ENCODE data around the gene CCR3. TPM values are rescaled to one million over a fixed set of nuclear protein-coding genes. Genes with fewer than 3 reads are reported as not detected.
A peak's percentile ranks its signal among the peaks of the same experiment; 100 is the strongest.

CCR3 gene
- total RNA-seq, 2 donors from 2014 or later = not detected

DNA sequence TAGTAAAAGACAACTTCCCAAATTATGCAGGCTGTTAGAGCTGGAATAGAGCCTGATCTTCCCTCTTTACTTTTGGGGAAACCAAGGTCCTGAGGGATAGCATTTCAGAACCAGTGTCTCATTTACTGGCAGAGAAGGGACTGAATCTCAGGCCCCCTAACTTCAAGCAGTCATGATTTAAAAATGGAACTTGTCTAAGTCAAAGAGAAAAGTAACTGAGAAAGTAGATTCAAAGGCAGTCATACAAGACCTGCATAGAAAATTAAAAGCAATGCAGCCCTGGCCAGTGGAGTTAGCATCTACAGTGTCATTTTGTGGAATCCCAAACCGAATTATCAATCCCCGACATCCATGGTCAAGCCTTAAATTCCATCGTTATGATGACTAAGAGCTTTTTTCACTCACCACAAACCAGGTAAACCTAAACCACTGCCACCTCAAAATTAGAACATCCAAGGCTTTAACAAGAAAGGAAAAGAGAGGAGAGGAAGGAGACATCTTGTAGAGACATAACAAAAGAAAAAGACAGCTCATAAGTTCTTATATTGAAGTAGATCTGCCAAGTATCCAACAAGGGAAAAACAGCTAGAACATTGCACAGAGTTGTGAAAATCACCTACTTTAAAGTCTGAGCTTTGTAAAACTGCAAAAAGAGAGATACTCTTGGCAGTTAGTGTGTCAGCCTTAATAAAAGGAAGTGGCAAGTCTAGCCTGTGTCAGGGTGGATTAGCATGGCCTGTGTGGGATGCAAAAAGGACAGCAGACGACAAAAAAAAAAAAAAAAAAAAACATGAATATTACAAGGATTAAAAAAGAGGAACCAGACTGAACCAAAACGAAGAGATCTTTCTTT lies 57.6 kb downstream of the CCR3 start:
- no peak for DNase-seq (ENCODE audit: low spot score in 2 of 2)

DNA sequence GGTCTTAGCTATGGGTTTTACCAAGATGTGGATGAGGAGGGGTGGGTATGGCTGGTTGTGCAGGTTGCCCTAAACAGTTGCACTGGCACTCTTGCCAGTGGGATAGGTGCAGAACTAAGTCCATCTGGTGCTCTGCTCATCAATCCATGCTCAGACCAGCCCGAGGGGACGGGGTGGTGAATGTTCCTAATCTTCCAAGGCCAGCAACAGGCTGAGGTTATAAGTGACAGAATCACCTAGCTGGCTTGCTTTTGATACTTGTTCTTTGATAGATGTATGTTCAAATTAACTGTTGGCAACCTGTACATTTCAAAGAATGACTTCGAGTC lies 58.2 kb downstream of the CCR3 start:
- no peak for ATAC-seq
- peaks cover 0 to 4% of the 10 kb centered on the region in 2 donors for H3K9me3 Mint-ChIP-seq
- peak overlapping the region in 1 of 2 donors; percentile 87 for H3K27ac Mint-ChIP-seq
- H3K36me3 Mint-ChIP-seq = no peaks in the 10 kb centered on the region
- no peak for DNase-seq (ENCODE audit: low spot score in 2 of 2)

More for the DNA sequence above, 57.6 kb downstream of the CCR3 start:
- H3K9me3 Mint-ChIP-seq = peaks cover 0 to 4% of the 10 kb centered on the region in 2 donors
- peak; percentile 42 to 73 for ATAC-seq
- H3K36me3 Mint-ChIP-seq = no peaks in the 10 kb centered on the region
- peak overlapping the region; percentile 45 to 87 for H3K27ac Mint-ChIP-seq

DNA sequence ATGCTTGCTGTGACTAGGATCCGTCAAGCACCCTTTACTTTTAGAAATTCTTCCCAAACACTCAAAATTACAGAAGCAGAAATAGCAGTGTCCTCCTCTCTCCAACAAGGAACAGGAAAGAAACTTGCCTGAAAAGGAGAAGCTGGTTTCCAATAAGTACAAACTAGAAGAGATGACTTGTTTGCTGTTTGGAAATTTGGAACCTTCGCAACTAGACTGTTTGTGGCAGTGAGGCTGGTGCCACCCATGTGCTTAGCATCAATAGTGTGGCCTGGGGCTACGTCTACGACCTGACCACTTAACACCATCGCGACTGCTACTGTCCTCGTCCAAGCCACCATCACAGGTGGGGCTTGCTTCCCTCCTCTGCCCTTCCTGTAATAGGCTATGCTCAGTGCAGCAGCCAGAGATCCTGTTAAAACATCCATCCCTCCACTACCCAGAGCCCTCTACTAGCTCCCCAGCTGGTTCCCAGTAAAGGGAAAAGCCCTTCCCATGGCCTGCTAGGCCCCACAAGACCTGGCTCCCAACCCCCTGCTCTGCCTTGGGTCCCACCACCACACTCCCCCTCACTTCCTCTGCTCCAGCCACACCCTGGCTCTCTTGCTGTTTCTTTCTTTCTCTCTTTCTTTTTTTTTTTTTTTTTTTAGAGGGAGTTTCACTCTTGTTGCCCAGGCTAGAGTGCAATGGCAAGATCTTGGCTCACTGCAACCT lies 59.0 kb downstream of the CCR3 start:
- DNase-seq (ENCODE audit: low spot score in 2 of 2) = no peak
- Mint-ChIP-seq H3K36me3 (no peaks in the 10 kb centered on the region), H3K9me3 (peaks cover 0 to 4% of the 10 kb centered on the region in 2 donors), H3K27ac (no peak overlapping the region)
- no peak for ATAC-seq

DNA sequence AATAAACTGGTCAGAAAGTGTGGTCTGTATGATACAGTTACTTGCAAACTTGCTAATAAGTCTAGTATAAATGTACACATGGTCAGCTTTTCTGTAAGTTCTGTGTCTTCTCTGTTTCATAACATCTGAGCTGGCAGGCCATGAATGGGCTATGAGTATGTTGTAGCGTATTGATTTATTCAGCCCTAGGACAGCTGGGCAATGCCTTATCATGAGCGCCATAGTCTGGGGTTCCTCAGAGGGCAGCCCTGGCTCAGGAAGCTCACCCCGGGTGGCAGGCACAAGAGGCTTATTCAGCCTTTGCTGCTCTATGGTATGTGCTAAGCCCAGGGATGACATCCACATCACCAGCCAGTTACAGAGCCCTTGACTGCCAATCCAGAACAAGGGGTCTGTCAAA lies 61.0 kb downstream of the CCR3 start:
- DNase-seq (ENCODE audit: low spot score in 2 of 2) (no peak), ATAC-seq (no peak)
- H3K9me3 Mint-ChIP-seq = no peaks in the 10 kb centered on the region

DNA sequence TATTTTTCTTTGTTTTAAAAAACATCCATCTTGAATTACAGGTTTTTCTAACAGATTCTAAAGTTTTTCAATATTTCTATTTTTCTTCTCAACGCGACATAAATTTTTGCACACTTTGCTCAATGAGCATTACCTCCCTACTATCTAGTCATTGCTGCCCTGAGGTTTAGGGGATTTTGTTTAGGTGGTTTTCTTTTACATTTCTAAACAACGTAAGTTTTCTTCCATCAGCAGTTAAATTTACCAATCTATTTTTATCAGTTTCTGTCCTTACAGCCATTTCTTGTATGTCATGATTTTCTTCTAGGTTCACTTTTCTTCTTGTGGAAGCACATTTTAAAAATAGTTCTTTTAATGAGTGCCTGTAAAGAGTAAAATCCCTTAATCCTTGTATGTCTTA lies 62.5 kb downstream of the CCR3 start:
- DNase-seq (ENCODE audit: low spot score in 2 of 2) (no peak), ATAC-seq (no peak)
- Mint-ChIP-seq H3K9me3 (no peaks in the 10 kb centered on the region), H3K27ac (no peak overlapping the region), H3K36me3 (no peaks in the 10 kb centered on the region)

More for the DNA sequence above, 61.0 kb downstream of the CCR3 start:
- no peaks in the 10 kb centered on the region for H3K36me3 Mint-ChIP-seq
- no peak overlapping the region for H3K27ac Mint-ChIP-seq

DNA sequence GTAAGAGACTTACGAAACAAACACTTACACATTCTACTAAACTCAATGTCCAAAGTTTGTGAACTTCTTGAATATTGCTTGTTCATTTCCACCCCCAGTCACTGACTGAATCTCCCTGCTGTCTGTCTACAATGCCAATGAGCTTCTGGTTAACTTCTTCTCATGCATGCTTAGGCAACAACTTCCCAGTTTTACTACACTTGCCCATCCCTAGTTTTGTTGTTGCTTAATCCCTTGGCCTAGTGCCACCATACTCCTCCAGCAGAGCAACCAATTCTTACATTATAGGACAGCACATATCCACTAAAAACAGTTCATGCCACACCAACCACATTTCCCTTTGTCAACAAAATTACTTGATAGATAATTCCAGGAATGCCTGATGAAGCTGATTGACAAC lies 70.7 kb downstream of the CCR3 start:
- ATAC-seq (no peak), DNase-seq (ENCODE audit: low spot score in 2 of 2) (no peak)
- Mint-ChIP-seq H3K9me3 (peaks cover 0 to 12% of the 10 kb centered on the region in 2 donors), H3K36me3 (peaks cover 9 to 21% of the 10 kb centered on the region in 2 donors), H3K27ac (no peak overlapping the region)

DNA sequence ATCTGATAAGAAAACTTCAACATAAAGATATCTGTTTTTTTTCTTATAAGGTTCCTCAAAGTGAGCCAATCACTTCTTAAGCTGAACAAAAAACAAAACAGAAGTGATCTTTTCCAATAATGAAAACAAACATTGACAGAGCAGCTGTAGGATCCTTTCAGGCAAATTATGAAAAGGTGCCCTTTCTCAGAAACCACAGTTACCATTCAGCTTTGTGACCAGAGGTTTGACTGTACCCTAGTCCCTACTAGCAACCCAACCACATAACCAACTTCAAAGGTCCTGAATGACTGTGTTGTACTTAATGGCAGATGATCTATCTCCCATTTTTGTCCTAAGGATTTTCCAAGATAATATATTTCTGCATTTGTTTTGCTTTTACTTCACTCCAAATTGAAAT lies 72.3 kb downstream of the CCR3 start:
- DNase-seq (ENCODE audit: low spot score in 2 of 2) = no peak
- peaks cover 0 to 17% of the 10 kb centered on the region in 2 donors for H3K9me3 Mint-ChIP-seq

DNA sequence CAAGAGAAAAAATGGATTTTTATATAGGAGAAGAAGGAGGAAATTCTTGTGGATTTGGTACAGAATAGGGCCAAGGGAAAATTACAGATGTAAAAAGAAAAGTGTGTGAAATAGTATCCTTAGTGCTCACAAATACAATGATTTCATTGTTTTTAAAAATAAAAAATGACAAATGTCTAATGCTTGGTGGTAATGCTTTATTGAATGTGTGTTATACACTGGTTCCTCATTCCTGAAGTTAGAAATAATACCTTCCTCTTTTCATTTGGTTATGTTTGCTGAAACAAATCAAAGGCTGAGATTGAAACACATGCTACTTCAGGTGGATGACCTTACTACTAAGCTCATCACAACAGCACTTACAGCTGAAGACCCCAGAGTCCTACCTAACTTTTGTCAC lies 73.9 kb downstream of the CCR3 start:
- no peak for ATAC-seq
- peaks cover 9 to 21% of the 10 kb centered on the region in 2 donors for H3K36me3 Mint-ChIP-seq
- H3K9me3 Mint-ChIP-seq = peaks cover 0 to 17% of the 10 kb centered on the region in 2 donors

More for the DNA sequence above, 72.3 kb downstream of the CCR3 start:
- no peak overlapping the region for H3K27ac Mint-ChIP-seq
- peaks cover 9 to 21% of the 10 kb centered on the region in 2 donors for H3K36me3 Mint-ChIP-seq
- peak; percentile 75 to 79 for ATAC-seq

More for the DNA sequence above, 73.9 kb downstream of the CCR3 start:
- no peak for DNase-seq (ENCODE audit: low spot score in 2 of 2)
- no peak overlapping the region for H3K27ac Mint-ChIP-seq

Other genes with a start within 250 kb of the CCR3 start
- 10 to 100 TPM in 1 of 2 donors, 1 to 10 TPM in 1; 4.4 to 18.1 TPM for gene FYCO1, start 246.6 kb upstream of the CCR3 start, total RNA-seq
- gene XCR1, start 215.0 kb upstream of the CCR3 start, total RNA-seq = not detected
- under 1 TPM in 1 of 2 donors, not detected in 1; 0.19 TPM for gene CCR1, start 34.1 kb upstream of the CCR3 start, total RNA-seq
- under 1 TPM in 1 of 2 donors, not detected in 1; 0.19 TPM for gene CCR2, start 111.7 kb downstream of the CCR3 start, total RNA-seq
- gene CCR5, start 128.5 kb downstream of the CCR3 start, total RNA-seq = under 1 TPM in 1 of 2 donors, not detected in 1; 0.25 TPM
- gene CCRL2, start 164.8 kb downstream of the CCR3 start, total RNA-seq = 1 to 10 TPM in 1 of 2 donors, under 1 TPM in 1; 0.72 to 1.4 TPM
- gene LTF, start 222.4 kb downstream of the CCR3 start, total RNA-seq = not detected

Measured in activated naive CD4-positive, alpha-beta T cell treated with anti-CD3 and anti-CD28 coated beads, Interleukin-2, amount 50 U/mL, for 72 hours (primary cell).